Islet of Langerhans (tissue), 1 donor: ENCODE measurements around the gene RAB30.
A peak's percentile ranks its signal among the peaks of the same experiment; 100 is the strongest.

Experiments
- FAIRE-seq: peaks from one replicate; lab custom pipeline; 2011; peaks lifted over from hg19 to GRCh38; lab: Jason Lieb, UNC

Gene RAB30, protein sequence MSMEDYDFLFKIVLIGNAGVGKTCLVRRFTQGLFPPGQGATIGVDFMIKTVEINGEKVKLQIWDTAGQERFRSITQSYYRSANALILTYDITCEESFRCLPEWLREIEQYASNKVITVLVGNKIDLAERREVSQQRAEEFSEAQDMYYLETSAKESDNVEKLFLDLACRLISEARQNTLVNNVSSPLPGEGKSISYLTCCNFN

DNA sequence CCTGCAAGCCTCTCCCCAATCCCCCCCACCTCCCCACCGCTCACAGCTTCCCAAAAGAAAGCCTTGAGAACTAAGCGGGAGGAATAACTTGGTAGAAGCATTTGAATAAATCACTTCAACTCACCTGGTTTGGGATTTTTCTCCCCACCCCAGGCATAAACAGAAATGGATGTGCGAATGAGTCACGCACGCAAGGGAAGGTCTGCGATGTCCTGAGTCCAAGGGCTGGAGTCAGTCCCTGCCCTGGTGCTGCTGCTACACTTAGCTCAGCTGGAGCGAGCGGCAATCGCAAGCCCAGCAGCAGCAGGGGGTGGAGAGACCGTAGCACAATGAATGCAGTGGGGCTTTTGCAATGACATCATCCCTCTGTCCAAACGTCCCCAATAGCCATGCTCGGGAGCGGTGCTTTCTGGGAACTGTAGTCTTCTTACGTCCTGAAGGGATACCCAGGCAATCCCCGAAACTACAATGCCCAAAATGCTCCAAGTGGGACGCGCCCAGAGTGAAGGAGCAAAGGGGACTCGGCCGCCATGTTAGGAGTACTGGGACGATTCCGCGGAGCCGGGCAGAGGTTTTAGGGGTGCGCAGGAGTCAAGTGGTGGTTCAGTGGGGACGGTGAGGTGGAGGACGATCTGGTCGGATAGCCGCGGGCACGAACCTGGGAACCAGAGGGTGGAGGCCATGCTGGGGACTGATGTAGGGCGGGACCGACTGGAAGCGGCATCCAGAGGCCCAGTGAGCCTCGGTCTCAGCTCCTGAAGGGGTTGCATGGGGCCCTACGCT is at the start of gene RAB30:
Gene RAB30 (minus strand): TSS at position 331 of the 783 bp plus-strand sequence. CDS start 74,581 bp downstream, outside the sequence.
- peak; percentile 98 for FAIRE-seq

DNA sequence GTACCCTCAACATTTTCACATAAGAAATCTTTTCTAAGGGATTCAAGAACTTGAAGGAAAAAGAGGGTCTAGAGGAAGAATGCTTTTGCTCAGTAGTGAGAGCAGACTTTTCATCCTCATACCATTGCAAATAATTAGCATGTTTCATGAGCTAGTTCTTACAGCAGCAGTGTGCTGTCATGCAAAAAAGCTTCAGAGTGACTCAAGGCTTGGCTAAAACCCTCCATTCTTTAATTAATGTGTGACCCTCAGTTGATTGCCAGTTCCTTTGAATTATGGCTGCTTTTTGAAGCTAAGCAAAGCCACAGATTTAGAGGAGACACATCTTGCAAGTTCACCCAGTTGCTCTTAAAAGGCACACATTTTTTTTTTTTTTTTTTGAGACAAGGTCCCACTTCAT is 48.6 kb upstream of the RAB30 start:
- FAIRE-seq = no peak

DNA sequence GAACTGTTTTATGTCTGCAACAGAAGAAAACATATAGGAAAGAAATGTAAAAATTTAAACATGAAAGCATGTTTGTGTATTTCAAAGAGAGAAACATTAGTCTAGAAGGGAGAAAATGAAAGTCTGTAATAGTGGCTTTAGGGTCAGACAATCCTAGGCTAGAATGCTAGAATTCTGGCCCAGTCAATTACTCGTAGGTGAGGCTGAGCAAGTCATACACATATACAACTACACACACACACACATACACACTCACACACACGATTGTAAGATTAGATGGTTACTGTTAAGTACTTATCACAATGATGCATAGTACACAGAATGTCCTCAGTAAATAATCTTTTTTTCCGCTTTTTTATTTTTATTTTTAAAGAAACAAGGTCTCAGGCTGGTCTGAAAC is 47.5 kb upstream of the RAB30 start:
- FAIRE-seq = no peak

DNA sequence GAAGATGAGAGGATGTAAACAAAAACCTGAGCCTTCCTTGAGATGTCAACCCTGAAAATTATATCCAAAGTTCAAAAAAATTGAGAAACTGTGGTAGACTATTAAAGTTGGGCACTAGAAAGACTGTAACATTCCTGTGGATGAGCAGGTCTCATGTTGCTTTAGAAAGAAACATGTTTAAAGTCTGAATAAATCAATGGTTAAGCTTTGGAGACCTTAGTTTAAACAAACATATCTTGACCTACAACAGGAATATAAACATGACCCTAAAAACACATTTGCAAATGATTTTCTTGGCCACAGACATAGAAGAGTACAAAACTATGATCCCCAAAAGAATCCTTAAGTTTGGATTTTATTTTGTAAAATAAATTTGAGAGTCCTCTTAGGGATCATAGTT is 47.1 kb upstream of the RAB30 start:
- no peak for FAIRE-seq

DNA sequence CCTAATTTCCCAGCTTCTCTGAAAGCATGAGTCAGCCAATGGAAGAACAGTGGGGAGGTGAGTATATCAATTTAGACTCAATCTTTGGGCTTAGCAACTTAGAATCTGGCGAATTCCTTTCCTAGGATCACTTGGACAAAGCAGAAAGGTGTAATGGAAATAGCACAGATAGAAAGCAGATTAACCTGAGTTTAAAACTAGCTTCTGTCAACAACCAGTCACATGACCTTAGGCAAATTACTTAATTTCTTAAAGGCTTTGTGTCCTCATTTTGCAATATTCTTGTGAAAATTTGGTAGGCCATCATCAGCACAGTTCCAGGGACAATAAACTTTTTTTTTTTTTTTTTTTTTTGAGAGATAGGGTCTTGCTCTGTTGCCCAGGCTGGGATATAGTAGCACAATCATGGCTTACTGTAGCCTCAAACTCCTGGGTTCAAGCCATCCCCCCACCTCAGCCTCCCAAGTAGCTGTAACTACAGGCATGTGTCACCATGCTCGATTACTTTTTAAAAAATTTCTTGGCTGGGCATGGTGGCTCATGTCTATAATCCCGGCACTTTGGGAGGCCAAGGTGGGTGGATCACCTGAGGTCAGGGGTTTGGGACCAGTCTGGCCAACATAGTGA is 44.4 kb upstream of the RAB30 start:
- FAIRE-seq = no peak

DNA sequence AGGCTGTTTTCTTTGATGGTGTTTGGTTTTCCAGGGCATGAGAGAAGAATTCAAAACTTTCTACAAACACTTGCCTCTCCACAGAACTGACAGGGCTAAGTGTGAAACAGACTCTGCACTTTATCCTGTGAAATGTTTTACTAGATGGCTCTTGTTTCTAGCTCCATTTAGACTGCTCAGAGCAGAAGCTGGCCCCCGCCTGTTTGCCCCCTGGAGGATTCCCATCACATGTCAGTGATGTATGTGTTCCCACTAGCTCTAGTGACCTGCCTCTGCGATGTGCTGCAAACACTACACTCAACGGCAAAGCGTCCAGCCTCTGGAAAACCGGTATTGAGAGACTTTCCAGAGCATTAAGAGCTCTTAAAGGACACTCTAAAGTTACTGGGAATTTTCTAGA is 43.9 kb upstream of the RAB30 start:
- FAIRE-seq = no peak

DNA sequence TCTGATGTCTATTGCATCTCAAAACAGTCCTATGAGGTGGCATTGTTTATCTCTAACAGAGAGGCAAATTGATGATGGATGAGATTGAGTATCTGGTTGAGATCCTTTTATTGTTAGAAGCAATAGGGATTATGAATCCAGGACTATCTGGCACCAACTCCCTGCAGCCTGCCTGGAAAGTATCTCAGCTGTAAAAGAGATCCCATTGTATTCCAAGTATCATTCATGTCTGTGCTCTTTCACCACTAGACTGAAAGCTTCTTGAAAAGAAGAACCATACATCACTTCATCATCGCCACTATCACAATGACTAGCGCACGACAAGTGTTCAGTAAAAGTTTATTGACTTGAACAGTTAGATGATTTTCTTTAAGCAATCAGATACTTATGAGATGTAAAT is 43.3 kb upstream of the RAB30 start:
- FAIRE-seq = no peak

DNA sequence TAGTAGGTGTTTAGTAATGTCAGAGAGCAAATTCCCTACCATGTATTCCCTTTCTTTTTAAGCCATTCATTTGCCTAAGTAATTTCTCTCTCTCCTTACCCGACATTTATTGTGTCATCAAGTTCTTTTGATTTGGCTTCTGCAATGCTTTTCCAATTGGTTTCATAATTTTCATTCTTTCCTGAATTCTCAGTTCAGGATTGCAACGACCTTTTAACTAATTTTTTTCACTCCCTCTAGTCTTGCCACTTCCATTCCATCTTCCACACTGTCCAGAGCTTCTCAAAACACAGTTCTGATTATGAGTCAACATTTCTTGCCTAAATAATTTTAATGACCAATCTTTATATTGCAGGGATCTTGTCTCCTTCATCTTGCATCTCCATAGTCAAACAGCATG is 41.2 kb upstream of the RAB30 start:
- FAIRE-seq = no peak

DNA sequence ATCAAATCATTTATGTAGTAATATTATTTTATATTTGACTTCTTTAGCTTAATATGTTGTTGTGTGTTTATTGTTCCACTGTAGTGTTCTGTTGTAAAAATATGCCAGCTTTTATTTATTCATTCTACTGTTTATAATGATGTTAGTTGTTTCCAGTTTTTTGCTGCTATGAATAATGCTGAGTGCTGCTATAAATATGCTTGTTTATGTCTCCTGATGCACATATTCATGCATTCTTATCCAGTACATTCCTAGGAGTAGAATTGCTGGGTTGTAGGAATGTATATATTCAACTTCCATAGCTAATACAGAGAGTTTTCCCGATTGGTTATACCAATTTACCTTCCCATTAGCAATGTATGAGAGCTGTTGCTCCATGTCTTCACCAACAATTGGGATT is 33.5 kb upstream of the RAB30 start:
- no peak for FAIRE-seq

DNA sequence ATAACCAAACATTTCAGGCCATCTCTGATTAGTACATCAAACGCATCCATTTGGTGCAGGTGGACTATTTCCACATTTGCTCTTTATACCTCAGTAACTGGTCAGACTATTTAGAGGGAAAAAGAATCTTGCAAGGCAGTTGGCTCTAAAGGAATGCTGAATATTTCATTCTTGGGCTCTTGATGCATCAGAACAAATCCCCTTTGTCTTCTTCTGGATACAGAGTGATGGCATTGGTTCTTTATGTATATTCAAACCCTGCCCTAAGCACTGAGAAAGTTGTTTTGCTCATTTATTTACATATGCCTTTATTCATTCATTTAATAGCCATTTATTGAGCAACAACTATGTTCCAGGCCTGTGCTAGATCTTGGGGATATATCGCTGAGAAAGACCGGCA is 31.1 kb upstream of the RAB30 start:
- no peak for FAIRE-seq

DNA sequence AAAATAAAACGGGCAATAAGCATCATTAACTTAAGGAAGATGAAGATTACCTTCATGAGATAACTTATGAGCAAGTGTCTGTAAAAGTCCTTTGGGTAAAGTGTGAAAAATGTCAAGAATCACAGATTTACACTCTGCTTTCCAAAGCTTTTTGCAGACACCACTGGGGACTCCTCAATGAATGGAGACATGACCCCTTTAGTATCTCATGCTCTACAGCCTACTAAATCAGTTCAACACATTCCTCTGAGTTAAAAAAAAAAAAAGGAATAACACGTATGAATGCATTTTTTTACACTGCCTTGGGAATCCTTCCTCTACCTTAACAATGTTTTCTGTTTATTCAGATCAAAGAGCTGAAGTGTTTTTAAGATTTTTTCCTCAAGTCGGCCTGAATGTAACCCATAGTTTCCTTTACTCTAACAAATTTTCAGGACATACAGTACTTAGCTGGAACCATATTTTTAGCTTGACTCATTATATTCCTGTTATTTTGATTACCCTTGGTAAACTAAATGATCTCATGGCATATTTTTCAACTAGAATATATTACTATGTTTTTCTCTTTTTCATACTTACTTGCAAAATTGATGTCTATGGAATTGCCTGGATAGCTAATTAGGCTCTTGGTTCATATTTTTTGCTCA is 25.9 kb upstream of the RAB30 start:
- no peak for FAIRE-seq

DNA sequence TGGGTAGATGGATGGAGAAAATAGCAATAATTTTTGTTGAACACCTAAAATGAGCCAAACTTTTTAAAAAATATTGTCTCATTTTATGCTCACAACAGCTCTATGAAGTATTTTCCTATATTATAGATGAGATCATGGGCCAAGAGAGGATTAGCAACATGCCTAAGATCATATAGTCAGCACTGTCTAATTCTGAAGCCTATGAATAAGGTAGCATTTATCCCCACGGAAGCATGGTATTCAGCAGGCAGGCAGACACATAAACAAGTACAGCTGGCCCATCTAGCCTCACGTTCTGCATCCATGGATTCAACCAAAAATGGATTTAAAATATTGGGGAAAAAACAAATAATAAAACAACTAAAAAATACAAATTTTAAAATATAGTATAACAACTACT is 21.9 kb upstream of the RAB30 start:
- FAIRE-seq = peak; percentile 73

DNA sequence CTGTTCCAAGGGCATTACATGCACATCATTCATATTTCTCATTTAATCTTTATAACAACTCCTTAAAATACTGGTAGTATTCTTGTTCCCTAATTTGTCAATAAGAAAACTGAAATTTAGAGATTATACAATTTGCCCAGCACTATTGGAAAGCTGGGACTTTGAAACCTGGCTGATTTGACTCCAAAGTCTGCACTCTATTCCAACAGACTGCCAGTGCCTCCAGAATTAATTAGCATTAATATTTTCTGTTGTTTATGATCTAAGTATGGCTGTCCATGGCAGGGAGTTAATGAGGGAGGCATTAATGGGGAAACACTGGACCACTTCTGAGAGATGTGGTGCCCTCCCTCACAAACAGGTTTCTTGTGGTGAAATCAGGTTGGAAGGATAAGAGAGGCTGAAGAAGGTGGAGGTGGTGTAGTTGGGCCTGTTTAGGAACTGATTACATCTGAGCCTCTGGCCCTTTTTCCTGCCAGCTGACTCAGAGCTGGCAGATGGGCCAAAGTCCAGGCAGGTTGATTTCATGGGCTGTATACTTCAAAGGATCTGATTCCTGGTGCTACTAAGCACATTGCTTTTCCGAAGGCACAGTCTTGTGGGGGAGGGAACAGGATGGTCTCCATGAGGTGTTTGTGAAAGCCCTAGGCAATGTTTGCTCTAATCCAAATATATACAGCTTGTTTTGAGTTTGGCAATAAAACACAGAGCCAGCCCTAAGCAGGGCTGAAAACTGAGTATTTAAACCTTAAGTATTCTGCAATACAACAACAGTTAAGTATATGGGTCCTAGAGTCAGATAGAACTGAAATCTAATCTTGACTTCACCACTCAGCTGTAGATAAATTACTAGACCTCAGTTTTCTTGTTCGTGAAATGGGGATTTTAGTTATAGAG is 21.0 kb upstream of the RAB30 start:
- FAIRE-seq = peak; percentile 82

DNA sequence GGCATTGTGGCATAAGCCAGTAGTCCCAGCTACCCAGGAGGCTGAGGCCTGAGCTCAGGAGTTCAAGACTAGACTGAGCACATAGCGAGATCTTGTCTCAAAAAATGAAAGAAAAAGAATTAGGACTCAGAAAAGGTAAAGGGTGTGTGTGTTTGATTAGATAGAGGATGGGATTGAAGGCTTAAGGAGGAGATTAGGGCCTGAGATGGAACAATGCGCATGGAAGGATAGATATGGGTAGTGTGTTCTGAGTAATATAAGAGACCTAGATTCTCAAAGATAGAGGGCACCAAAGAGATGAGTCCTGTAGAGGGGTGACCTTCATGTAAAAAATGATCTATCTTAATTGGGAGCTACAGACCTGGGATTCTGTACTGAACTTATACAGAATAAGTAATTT is 17.3 kb upstream of the RAB30 start:
- FAIRE-seq = no peak

DNA sequence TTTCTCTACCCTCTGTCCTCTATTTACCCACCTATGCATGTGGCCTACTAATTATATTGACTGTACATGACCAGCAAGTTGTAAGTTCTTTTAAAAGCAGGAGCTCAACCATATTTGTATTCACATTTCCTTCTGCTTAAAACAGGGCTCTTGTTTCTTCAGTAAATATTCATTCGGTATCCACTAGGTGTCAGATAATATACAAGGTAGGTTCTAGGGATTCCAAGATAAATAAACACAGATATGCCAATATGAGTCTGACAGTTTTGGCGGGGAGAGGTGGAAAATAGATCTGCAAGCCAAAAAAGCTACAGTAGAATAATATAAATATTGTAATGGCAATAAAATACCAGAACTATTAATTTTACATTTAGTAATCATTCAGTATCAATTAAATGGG is 15.3 kb upstream of the RAB30 start:
- peak; percentile 97 for FAIRE-seq

DNA sequence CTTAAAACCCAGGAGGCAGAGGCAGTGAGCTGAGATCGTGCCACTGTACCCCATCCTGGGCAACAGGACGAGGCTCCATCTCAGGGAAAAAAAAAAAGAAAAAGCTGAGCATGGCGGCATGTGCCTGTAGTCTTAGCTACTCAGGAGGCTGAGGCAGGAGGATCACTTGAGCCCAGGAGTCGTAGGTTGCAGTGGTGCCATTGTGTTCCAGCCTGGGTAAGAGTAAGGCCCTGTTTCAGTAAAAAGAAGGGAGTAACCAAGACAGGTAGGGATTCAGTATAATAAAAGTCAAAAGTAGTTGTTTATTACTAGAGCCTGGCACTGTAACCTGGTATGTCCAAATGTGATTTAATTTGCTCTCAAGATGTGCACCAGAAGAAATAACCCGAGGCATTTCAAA is 8.1 kb upstream of the RAB30 start:
- no peak for FAIRE-seq

DNA sequence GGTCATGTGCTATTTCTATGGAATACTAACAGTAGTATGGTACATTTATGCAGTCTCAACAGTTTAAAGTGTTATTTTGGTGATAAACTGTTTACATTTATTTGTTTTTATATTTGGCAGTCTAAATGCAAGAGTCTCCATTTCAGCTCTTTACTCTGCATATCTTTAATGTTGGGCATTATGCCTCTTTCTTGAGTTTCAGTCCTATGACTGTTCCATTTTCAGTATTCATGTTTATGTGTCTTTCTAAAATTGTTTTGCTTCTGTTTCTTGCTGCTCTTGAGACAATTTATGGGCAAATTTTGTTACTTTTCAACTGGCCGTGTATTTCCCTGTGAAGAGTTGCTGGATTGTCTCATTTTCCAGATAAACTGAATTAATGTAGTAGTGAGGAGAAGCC is 6.6 kb upstream of the RAB30 start:
- FAIRE-seq = no peak

DNA sequence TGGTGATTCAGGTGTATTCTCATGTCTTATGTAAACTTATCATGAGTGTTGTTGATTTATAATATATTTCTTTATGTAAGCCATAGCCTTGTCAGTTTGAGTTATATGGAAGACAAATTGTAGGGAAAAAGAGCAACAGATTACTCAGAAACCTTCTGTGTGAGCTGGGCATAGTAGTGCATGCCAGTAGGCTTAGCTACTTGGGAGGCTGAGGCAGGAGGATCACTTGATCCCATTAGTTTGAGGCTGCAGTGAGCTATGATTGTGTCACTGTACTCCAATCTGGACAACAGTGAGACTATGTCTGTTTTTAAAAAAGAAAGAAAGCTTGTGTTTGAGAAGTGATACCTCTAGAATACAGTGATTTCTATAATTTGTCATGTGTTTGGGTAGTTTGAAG is 2.2 kb upstream of the RAB30 start:
- FAIRE-seq = no peak

DNA sequence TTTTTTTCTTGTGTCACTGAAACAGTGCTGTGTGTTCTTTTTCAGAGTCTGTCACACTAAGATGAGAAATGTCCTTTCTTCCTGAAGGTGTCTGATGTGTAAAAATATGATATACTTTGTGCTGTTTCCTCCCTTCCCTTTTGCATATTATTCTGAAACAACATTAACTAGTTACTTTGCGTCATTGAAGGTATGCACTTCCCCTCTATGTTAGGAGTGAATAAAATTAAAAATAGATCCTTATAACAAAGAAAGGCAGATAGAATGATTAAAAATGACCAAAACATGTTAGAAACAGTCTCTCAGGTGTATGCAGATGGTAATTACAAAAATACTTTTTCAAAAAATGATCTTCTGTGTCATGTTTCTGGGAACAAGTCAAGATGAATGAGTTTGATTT is 1.6 kb upstream of the RAB30 start:
- peak; percentile 30 for FAIRE-seq

DNA sequence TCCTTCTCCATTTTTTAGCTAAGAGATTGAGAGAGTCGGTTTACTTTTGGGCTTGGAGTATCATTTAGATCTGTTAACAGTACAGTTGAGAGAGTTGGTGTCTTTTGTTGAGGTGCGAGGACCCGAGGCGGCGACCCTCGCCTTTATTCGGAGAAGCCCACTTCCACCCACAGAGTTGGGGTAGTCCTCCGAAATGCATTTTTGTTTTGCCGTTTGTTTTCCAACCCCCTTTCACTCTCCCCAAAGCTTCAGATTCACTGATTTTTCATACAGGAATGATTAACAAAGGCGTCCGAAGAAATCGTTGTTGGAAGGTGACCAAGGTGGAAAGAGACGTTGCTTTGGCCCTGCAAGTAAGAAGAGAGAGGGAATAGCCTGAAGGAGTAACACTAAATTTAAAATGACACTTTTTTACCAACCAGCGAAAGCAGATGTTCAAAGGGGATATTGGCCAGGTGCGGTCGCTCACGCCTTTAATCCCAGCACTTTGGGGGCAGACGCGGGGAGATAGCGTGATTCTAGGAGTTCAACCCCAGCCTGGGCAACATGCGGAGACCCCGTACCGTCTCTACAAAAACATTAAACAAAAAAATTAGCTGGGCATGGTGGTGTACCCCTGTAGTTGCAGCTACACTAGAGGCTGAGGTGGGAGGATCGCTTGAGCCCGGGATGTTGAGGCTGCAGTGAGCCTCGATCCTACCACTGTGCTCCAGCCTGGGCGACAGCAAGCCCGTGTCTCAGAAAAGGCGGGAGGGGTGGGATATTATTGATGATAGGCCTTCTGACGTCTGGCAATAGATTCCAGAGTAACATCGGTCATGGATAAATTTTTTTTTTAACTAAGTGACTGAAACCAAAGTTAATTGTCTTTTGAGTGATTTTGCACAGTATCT is 899 bp upstream of the RAB30 start:
- no peak for FAIRE-seq
